HepG2 (cell line): ENCODE measurements around the gene JUND. TPM values are rescaled to one million over a fixed set of nuclear protein-coding genes. Genes with fewer than 3 reads are reported as not detected.

Experiments
- BRCA1 ChIP-seq: sonication (generic); formaldehyde crosslinking; IDR thresholded peaks from 2 replicates; pipeline ENCODE4 v1.4.0; 2020; ENCODE audit warnings: missing genetic modification reagents
- HIC2 ChIP-seq: sonication (generic); formaldehyde crosslinking; IDR thresholded peaks from 2 replicates; pipeline ENCODE4 v1.9.0; 2022; ENCODE audit warnings: low read depth, missing genetic modification reagents
- MAFG ChIP-seq: sonication (generic); formaldehyde crosslinking; IDR thresholded peaks from 2 replicates; pipeline ENCODE4 v1.5.1; 2020; ENCODE audit warnings: mild to moderate bottlenecking, missing genetic modification reagents
- NR0B2 ChIP-seq: sonication (generic); formaldehyde crosslinking; IDR thresholded peaks from 2 replicates; pipeline ENCODE4 v1.4.0; 2020; ENCODE audit warnings: mild to moderate bottlenecking, missing genetic modification reagents
- RORA ChIP-seq: sonication (generic); formaldehyde crosslinking; IDR thresholded peaks from 2 replicates; pipeline ENCODE4 v1.5.0; 2020; ENCODE audit warnings: mild to moderate bottlenecking, missing genetic modification reagents, moderate library complexity
- SNAI1 ChIP-seq: sonication (generic); formaldehyde crosslinking; IDR thresholded peaks from 2 replicates; pipeline ENCODE4 v1.5.0; 2020; ENCODE audit warnings: mild to moderate bottlenecking, missing genetic modification reagents, borderline replicate concordance
- TCF7L2 ChIP-seq: IDR thresholded peaks from 2 replicates; pipeline ENCODE4 v1.6.1; 2011; ENCODE audit warnings: mild to moderate bottlenecking, low read depth, low read length, moderate library complexity
- ZNF256 ChIP-seq: sonication (generic); formaldehyde crosslinking; conservative IDR thresholded peaks from 2 replicates; pipeline ENCODE4 v1.4.0; 2020; ENCODE audit warnings: missing genetic modification reagents
- ZNF337 ChIP-seq: sonication (generic); formaldehyde crosslinking; IDR thresholded peaks from 2 replicates; pipeline ENCODE4 v1.5.1; 2020; ENCODE audit warnings: missing genetic modification reagents, low read depth, mild to moderate bottlenecking, borderline replicate concordance
- ZNF33B ChIP-seq: sonication (generic); formaldehyde crosslinking; IDR thresholded peaks from 2 replicates; pipeline ENCODE4 v1.5.1; 2020; ENCODE audit warnings: mild to moderate bottlenecking, missing genetic modification reagents
- ZNF7 ChIP-seq: IDR thresholded peaks from 2 replicates; pipeline ENCODE4 v1.6.1; 2016; ENCODE audit warnings: missing biosample characterization, missing genetic modification reagents
- ZNF816 ChIP-seq: sonication (generic); formaldehyde crosslinking; IDR thresholded peaks from 2 replicates; pipeline ENCODE4 v1.8.0; 2022; ENCODE audit warnings: missing genetic modification reagents, mild to moderate bottlenecking, borderline replicate concordance
- polyA plus RNA-seq, 8 experiments: library from polyadenylated mRNA; depleted of rRNA in 3 of 8; stranded (reverse) in 7 of 8; unstranded in 1 of 8; fragments of >200 nt; fragmentation: Illumina TruSeq in 4 of 8; extraction: Trizol in 4 of 8; gene quantifications; 2 replicates each; pipeline versions ENCODE4 v1.2.1 to v1.2.3, GENCODE V29; 2011 to 2016; ENCODE audit warnings: low read depth in 4 of 8, missing spikeins in 1 of 8, mixed read lengths in 1 of 8; ENCODE audit not compliant: insufficient read depth in 1 of 8
- total RNA-seq, 5 experiments: library from RNA; depleted of rRNA; stranded (reverse); fragments of >200 nt; fragmentation: Illumina TruSeq; extraction: Trizol; gene quantifications; 2 replicates each; pipeline ENCODE4 v1.2.3, GENCODE V29; 2016; ENCODE audit warnings: low read depth in 1 of 5
- TF ChIP-seq, protein P1 (sequence below): sonication (generic); formaldehyde crosslinking; IDR thresholded peaks from 2 replicates; pipeline ENCODE4 v1.4.0; 2020; ENCODE audit warnings: mild to moderate bottlenecking, missing genetic modification reagents
- TF ChIP-seq, protein P2 (sequence below): sonication (generic); formaldehyde crosslinking; IDR thresholded peaks from 2 replicates; pipeline ENCODE4 v1.4.0; 2020; ENCODE audit warnings: low read depth, mild to moderate bottlenecking, missing genetic modification reagents
- TF ChIP-seq, protein P3 (sequence below): sonication (generic); formaldehyde crosslinking; IDR thresholded peaks from 2 replicates; pipeline ENCODE4 v1.4.0; 2020; ENCODE audit warnings: missing genetic modification reagents, low read depth, mild to moderate bottlenecking, borderline replicate concordance

JUND gene
- total and polyA plus RNA-seq, 2 of the 13 experiments (the other 11 are each of a cell fraction or from before 2014, with no cell fraction given), result 41.2 to 59.8 TPM

DNA sequence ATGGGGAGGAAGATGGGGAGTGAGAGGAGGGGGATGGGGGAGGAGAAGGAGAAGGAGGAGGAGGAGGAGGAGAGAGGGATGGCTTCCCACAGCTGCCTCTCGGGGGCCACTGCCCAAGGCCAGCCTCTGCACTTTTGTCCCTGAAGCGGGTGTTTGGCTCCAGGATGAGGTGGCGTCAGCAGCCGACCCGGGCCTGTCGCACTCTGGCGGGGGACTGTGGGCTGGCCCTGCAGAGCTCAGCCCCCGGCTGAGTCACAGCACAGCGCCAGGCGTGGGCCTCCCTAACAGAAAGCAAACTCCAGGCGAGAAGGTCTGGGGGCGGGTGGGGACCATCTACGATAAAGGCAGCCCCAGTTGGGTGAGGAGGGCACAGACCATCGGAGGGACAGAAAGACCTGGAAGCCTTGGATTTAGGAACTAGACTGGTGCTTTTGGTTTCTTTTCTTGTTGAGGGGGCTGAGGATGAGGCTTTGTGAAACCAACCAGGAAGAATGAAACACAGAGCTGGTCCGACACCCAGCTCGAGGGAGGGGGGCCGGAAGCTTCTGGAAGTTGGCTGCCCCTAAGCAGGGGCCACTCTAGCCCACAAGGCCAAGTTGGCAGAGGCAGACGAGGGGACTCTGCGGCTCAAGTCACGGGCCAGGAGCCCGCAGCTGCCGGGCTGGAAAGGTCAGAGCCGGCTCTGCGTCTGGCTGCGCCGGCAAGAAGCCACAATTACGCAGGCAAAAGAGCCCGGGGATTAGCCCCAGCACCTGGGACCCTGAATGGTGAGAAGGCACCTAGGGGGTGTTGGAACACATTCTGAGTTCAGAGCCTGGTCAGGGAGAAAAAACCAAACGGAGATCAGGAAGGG is 23.3 kb upstream of the JUND start (continued):
- TF ChIP-seq, protein P1, sequence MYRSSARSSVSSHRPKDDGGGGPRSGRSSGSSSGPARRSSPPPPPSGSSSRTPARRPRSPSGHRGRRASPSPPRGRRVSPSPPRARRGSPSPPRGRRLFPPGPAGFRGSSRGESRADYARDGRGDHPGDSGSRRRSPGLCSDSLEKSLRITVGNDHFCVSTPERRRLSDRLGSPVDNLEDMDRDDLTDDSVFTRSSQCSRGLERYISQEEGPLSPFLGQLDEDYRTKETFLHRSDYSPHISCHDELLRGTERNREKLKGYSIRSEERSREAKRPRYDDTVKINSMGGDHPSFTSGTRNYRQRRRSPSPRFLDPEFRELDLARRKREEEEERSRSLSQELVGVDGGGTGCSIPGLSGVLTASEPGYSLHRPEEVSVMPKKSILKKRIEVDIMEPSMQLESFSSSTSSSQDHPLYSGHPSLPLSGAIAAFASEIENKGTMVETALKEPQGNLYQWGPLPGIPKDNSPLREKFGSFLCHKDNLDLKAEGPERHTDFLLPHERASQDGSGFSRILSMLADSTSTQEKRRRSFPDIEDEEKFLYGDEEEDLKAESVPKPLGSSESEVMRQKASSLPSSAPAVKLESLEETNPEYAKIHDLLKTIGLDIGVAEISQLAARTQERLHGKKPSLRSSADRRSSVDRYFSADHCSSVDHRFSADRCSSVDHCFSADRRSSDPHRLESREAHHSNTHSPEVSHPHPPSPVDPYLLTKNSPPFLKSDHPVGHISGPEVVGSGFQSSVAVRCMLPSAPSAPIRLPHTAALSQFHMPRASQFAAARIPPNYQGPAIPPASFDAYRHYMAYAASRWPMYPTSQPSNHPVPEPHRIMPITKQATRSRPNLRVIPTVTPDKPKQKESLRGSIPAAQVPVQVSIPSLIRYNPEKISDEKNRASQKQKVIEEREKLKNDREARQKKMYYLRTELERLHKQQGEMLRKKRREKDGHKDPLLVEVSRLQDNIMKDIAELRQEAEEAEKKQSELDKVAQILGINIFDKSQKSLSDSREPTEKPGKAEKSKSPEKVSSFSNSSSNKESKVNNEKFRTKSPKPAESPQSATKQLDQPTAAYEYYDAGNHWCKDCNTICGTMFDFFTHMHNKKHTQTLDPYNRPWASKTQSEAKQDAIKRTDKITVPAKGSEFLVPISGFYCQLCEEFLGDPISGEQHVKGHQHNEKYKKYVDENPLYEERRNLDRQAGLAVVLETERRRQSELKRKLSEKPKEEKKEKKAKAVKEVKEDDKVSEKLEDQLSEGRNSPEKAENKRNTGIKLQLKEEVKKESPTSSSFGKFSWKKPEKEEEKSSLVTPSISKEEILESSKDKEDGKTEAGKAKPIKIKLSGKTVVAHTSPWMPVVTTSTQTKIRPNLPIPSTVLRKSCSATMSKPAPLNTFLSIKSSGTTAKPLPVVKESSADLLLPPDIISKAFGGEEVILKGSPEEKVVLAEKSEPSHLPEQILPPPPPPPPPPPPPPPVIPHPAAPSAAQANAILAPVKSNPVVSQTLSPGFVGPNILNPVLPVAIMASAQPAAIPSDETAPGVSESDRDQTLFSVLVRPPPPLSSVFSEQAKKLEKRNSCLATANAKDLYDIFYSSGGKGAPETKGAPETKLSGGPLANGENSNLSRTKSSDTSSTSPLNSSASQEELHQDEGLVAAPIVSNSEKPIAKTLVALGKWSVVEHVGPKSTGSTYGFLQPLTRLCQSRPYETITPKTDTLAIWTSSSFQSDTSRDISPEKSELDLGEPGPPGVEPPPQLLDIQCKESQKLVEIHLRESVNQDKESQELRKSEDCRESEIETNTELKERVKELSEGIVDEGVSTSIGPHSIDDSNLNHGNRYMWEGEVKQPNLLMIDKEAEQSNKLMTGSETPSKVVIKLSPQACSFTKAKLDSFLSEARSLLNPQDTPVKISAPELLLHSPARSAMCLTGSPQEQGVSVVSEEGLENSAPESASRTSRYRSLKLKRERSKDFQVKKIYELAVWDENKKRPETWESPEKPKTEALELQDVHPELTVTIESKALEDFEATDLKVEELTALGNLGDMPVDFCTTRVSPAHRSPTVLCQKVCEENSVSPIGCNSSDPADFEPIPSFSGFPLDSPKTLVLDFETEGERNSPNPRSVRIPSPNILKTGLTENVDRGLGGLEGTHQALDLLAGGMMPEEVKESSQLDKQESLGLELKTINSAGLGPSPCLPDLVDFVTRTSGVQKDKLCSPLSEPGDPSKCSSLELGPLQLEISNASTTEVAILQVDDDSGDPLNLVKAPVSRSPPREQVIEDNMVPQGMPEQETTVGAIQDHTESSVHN (CRISPR knock-in tag), result peak; percentile 44; the same call in 1 of the 2 replicates
- TF ChIP-seq RORA (CRISPR knock-in tag), result no peak
- no peak for TF ChIP-seq NR0B2 (CRISPR knock-in tag)
- TF ChIP-seq ZNF256 (CRISPR knock-in tag), result no peak
- TF ChIP-seq, protein P2, sequence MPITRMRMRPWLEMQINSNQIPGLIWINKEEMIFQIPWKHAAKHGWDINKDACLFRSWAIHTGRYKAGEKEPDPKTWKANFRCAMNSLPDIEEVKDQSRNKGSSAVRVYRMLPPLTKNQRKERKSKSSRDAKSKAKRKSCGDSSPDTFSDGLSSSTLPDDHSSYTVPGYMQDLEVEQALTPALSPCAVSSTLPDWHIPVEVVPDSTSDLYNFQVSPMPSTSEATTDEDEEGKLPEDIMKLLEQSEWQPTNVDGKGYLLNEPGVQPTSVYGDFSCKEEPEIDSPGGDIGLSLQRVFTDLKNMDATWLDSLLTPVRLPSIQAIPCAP, result peak; percentile 14; the same call in 1 of the 2 replicates
- peak; percentile 92 for TF ChIP-seq ZNF816
- no peak for TF ChIP-seq BRCA1 (CRISPR knock-in tag)
- TF ChIP-seq, protein P3, sequence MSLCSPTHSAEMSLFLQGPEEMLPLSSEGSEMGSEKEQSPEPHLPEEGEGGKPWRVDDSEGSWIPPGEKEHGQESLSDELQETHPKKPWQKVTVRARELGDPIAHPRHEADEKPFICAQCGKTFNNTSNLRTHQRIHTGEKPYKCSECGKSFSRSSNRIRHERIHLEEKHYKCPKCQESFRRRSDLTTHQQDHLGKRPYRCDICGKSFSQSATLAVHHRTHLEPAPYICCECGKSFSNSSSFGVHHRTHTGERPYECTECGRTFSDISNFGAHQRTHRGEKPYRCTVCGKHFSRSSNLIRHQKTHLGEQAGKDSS (CRISPR knock-in tag), result peak; percentile 65; the same call in 1 of the 2 replicates
- TF ChIP-seq HIC2 (CRISPR knock-in tag), result peak; percentile 35
- no peak; the same call in 1 of the 2 replicates for TF ChIP-seq ZNF337
- no peak for TF ChIP-seq ZNF7 (CRISPR knock-in tag)
- no peak for TF ChIP-seq SNAI1 (CRISPR knock-in tag)
- TF ChIP-seq MAFG (CRISPR knock-in tag), result no peak
- peak; percentile 76; the same call in 1 of the 2 replicates for TF ChIP-seq ZNF33B (CRISPR knock-in tag)
- no peak for TF ChIP-seq TCF7L2
